HG02943 (cell line): Measurements from ENCODE around the gene SDR42E1.

Source experiments
- ATAC-seq: cut with Tn5 transposase; IDR thresholded peaks from one replicate; pipeline ENCODE4 v1.9.1; 2021; ENCODE audit warnings: mild to moderate bottlenecking, low read depth, moderate library complexity; ENCODE audit not compliant: unreplicated experiment

SDR42E1 gene

DNA sequence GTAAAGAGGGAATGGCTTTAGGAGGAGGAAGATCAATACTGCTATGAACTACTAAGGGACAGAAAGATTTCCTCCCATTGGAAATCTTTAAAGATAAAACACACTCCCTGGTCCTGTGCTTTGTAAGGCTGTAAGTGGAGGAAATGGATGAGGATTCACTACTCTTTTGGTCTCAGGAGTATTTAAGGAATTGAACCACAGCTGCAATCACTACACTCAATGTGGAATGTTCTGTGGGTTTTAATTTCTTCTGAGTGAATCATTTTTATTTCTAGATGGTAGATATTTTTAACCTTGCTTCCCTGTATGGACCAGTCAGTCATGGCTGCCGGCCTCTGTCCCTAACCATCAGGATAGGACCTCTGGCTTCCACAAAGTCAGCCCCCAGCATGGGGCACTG, 65.6 kb downstream of the SDR42E1 start:
- ATAC-seq, result no peak

DNA sequence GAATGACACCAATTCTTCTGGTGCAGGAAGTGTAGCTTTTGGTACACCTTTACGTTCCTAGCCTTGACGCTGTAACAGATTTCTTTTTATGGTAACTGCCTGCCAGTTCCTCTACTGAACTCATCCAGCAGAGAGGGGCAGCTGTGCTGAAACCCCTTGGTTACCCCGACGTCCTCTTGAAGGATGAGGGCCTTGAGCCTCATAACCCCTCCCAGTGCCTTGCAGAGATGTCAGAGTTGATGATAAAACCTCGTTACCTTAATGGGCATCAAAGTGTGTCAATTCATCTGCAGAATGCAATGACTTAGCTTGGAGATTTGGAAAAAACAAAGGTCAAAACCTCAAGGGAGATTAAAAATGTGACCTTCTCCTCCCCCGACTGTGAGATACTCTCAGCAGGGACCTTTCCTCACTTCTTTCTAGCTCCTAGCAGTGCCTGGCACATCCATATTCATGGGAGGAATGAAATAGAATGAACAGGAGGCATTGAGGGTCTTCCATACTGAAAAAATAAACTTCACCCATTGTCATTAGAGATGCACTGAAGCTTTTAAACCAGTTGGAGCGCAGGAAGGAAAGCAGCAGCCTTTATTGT, 69.2 kb downstream of the SDR42E1 start:
- ATAC-seq, result no peak

DNA sequence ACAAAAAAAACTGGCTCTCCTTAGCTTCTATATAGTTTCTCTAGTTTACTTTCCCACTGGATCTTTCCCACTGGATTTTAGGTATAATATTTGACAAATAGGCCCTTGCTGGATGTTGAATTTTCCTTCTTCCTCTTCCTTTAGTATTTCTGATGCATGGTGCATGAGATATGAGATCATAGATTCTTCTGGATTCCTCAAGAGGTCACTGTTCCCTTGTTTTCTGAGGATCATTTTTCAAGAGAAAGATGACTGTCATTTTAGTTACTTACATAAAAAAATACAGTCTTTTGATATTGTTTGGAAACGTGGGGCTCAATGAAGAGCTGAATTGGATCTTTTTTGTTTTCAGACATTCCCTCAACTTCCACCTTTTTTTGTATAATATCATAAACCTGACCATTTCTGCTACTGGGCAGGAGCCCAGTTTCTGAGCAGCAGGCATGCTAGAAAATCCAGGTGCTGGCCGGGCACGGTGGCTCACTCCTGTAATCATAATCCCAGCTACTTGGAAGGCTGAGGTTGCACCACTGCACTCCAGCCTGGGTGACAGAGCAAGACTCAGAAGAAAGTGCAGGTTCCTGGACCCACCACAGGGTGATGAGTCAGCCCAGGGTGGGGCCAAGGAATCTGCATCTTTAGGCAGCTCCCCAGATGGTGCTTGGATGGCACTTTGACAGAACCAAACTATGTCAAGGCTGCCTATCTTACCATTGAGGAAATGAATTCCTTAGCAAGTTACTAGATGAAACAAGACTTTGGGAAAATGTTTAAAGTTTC, 70.3 kb downstream of the SDR42E1 start:
- no peak for ATAC-seq

DNA sequence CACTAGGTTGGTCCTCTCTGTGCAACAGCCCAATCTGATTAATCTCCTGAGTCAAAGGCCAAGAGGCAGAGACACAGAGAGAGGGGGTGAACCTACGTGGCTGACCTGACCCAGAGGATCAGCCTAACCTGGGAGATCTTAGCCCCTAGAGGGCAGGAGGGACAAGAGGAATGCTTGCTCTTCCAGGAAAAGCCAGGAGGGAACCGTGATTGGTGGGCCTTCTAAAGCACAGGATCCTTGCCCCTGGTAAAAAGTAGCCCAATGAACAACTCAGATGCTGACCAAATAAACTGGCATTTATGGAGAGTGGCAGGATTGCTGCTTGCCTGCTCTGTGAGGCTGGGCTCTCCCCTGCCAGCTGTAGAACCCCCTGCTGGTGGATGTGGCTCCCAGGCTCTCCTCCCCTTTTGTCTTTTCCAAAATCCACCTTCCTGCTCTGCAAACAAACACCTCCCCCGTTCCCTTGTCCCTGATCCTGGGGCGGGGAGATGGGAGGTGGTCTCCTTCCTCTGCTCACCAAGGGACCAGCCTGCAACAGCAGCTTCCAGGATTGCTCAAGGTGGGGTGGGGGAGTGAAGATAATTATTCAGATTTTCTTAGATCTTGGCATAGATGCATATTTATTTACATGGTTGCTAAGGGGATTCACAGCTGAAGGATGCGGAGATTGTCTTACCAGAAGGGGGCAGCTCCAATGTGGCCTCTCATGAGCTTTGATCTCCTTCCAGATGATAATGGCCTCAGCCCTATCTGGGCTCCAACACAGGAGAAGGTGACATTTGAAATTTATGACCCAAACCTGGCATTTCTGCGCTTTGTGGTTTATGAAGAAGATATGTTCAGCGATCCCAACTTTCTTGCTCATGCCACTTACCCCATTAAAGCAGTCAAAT, 71.9 kb downstream of the SDR42E1 start:
- ATAC-seq, result no peak
